B cell (primary cell): Measurements from ENCODE around the gene SAMD7. TPM values are rescaled to one million over a fixed set of nuclear protein-coding genes. Genes with fewer than 3 reads are reported as not detected.

ENCODE experiments used
- ATAC-seq: fragments of 200-7000 bp; cut with Tn5 transposase; one replicate; pipeline ENCODE4 v1.10.0; 2021; ENCODE audit warnings: low read depth, mild to moderate bottlenecking, moderate number of reproducible peaks, moderate library complexity
- CTCF ChIA-PET: fragments of 350-600 bp; sonication (Branson Sonifier 250); formaldehyde crosslinking; loops from one replicate; lab custom pipeline; 2021; ENCODE audit warnings: antibody characterized with exemption, inconsistent platforms; lab: Charles Lee
- POLR2A ChIA-PET: fragments of 350-600 bp; sonication (Branson Sonifier 250); formaldehyde crosslinking; loops from one replicate; lab custom pipeline; 2021; ENCODE audit warnings: antibody characterized with exemption; lab: Charles Lee
- DNase-seq: peaks from one replicate; pipeline ENCODE4 v3.0.0; 2013
- H2AFZ ChIP-seq: 2 replicates; pipeline ENCODE4 v1.6.1; 2012; ENCODE audit warnings: mild to moderate bottlenecking, low read depth, low read length; ENCODE audit not compliant: insufficient read depth, poor library complexity, severe bottlenecking
- H3K27ac ChIP-seq, 2 donors: 1 replicate in 1 of 2; 2 replicates in 1 of 2; pipeline ENCODE4 v1.5.1; 2012 to 2013; ENCODE audit warnings: low read length in 2 of 2, mild to moderate bottlenecking in 2 of 2, moderate library complexity in 1 of 2
- H3K27me3 ChIP-seq, 4 experiments: fragments of 200-600 bp in 1 of 4; sonication (generic) in 1 of 4; replicated peaks in 1 of 4; 1 replicate in 2 of 4; 2 replicates in 2 of 4; pipeline versions ENCODE4 v1.6.1 to v1.7.0; 2013 to 2016; ENCODE audit warnings: low read length in 3 of 4, mild to moderate bottlenecking in 2 of 4, mixed read lengths in 1 of 4, moderate library complexity in 1 of 4; ENCODE audit not compliant: insufficient read depth in 4 of 4, control insufficient read depth in 3 of 4; ENCODE audit errors: control extremely low read depth in 1 of 4
- H3K36me3 ChIP-seq, 2 experiments: replicated peaks in 1 of 2; 1 replicate in 1 of 2; 2 replicates in 1 of 2; pipeline versions ENCODE4 v1.6.1 to v1.7.1; 2013; ENCODE audit warnings: low read length in 1 of 2; ENCODE audit not compliant: insufficient read depth in 2 of 2, control insufficient read depth in 1 of 2; ENCODE audit errors: control extremely low read depth in 1 of 2, extremely low read depth in 1 of 2
- H3K4me1 ChIP-seq, 2 donors: fragments of 200-600 bp in 1 of 2; sonication (generic) in 1 of 2; 1 replicate in 1 of 2; 2 replicates in 1 of 2; pipeline versions ENCODE4 v1.5.1 to v1.6.1; 2013 to 2017; ENCODE audit warnings: low read length in 2 of 2; ENCODE audit not compliant: control insufficient read depth in 2 of 2, insufficient read depth in 2 of 2
- H3K4me2 ChIP-seq: replicated peaks from 2 replicates; pipeline ENCODE3; 2012; ENCODE audit warnings: mild to moderate bottlenecking, low read depth, low read length; ENCODE audit not compliant: poor library complexity, severe bottlenecking
- H3K4me3 ChIP-seq, 5 experiments: fragments of 200-600 bp in 1 of 5; sonication (generic) in 1 of 5; 1 replicate in 3 of 5; 2 replicates in 2 of 5; pipeline versions ENCODE4 v1.5.1 to v1.7.0; 2011 to 2016; ENCODE audit warnings: low read length in 4 of 5, mild to moderate bottlenecking in 4 of 5, low read depth in 2 of 5, control low read depth in 1 of 5, moderate library complexity in 1 of 5; ENCODE audit not compliant: insufficient read depth in 1 of 5; ENCODE audit errors: control extremely low read depth in 1 of 5, extremely low read depth in 1 of 5
- H3K79me2 ChIP-seq: fragments of 200-600 bp; sonication (generic); one replicate; pipeline ENCODE4 v1.6.0; 2016; ENCODE audit warnings: low read length; ENCODE audit not compliant: control insufficient read depth, insufficient read depth
- H3K9ac ChIP-seq: fragments of 200-600 bp; sonication (generic); 2 replicates; pipeline ENCODE4 v1.6.1; 2017; ENCODE audit warnings: mild to moderate bottlenecking, low read length, moderate library complexity
- H3K9me3 ChIP-seq, 3 donors: one replicate each; pipeline versions ENCODE4 v1.6.1 to v1.7.1; 2013; ENCODE audit warnings: low read length in 2 of 3; ENCODE audit not compliant: control insufficient read depth in 2 of 3, insufficient read depth in 1 of 3; ENCODE audit errors: control extremely low read depth in 1 of 3
- H4K20me1 ChIP-seq: 2 replicates; pipeline ENCODE4 v1.6.0; 2012; ENCODE audit warnings: mild to moderate bottlenecking, low read length; ENCODE audit not compliant: insufficient read depth, control insufficient read depth, poor library complexity, severe bottlenecking
- H3K27ac Mint-ChIP-seq: one replicate; pipeline ENCODE4 v1.8.0; 2021; ENCODE audit warnings: mixed read lengths
- H3K27me3 Mint-ChIP-seq: one replicate; pipeline ENCODE4 v1.8.0; 2021; ENCODE audit warnings: mixed read lengths
- H3K4me1 Mint-ChIP-seq: one replicate; pipeline ENCODE4 v1.8.0; 2021; ENCODE audit warnings: mixed read lengths
- H3K4me3 Mint-ChIP-seq: one replicate; pipeline ENCODE4 v1.8.0; 2021; ENCODE audit warnings: mixed read lengths
- H3K9me3 Mint-ChIP-seq: one replicate; pipeline ENCODE4 v1.8.0; 2022; ENCODE audit warnings: mixed read lengths; ENCODE audit not compliant: insufficient read depth
- EZH2 ChIP-seq: IDR thresholded peaks from 2 replicates; pipeline ENCODE4 v1.6.1; 2012; ENCODE audit warnings: borderline replicate concordance, low read depth, mild to moderate bottlenecking, moderate library complexity, low read length; ENCODE audit not compliant: insufficient read depth, poor library complexity, severe bottlenecking
- WGBS: methylation state at CpG from one replicate; pipeline ENCODE4 v1.1.5; 2013; ENCODE audit warnings: missing lambda C conversion rate; ENCODE audit not compliant: insufficient coverage; 5-methylcytosine and 5-hydroxymethylcytosine counted together
- intact Hi-C: fragments of 100-400 bp; cut with micrococcal nuclease; formaldehyde crosslinking; loops from one replicate; pipeline ENCODE4 v1.10.0; 2022
- polyA plus RNA-seq: library from polyadenylated mRNA; depleted of rRNA; stranded (reverse); fragments of >200 nt; gene quantifications from 2 replicates; pipeline ENCODE4 v1.2.3, GENCODE V29; 2012
- total RNA-seq, 2 donors: library from RNA; stranded (reverse); fragments of 120-200 nt in 1 of 2; gene quantifications; 1 replicate in 1 of 2; 2 replicates in 1 of 2; pipeline versions ENCODE4 v1.2.3 to v1.2.4, GENCODE V29; 2013 to 2022
- TF ChIP-seq, protein P1 (sequence below): fragments of 200-600 bp; IDR thresholded peaks from one replicate; pipeline ENCODE4 v1.8.0; 2022; ENCODE audit warnings: antibody characterized with exemption, mild to moderate bottlenecking

The SAMD7 gene
- total and polyA plus RNA-seq, 2 donors (not counting 1 experiment from before 2014, with no cell fraction given) = not detected

DNA sequence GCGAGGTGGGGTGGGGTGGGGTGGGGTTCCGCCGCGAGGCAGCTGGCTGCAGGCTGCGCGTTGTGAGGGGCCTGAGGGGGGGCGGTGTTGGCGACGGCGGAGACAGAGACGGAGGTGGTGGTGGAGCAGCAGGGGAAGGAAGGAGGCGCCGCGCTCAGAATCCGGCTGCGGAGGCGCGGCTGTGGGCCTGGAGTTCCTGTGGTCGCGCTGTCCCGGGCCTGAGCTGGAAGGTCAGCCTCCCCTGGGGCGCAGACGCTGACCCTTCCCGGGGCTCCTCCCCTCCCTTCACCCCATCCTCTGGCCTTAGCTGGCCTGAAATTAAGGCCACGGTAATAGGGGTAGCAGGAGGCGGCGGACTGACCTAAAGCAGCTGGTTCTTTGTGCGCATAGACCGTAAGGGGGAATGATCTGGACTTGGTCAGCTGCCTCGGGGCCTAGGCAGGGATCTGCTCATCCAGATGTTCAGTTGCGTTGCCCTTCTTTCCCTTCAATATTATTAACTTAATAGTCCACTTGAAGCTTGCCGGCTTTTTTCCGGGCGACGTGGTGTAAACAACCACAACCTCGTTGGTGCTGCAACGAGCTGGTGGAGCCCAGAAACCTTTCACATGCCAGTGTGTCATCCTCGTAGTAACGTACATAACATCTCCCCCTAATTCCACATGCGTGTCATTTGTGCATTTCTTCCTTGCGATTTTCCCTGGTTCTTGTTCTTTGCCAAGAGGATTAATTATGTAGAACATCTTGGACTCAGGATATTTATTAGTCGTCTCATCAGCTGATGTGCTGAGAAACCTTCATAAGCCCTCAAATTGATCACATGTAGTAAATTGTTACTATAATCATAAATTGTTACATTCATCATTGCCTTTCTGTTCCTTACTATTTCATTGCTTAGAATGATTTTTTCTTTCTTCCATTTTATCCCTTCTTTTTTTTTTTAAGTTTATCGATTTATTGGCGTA is 55.9 kb downstream of the SAMD7 start:
- Histone ChIP-seq H3K4me1 (peaks cover 45 to 81% of the 10 kb centered on the region in 2 donors), H3K36me3 (peaks cover 2 to 12% of the 10 kb centered on the region in 2 experiments), H4K20me1 (peaks cover 8% of the 10 kb centered on the region), H3K27me3 (no peaks in the 10 kb centered on the region), H3K9ac (peak overlapping the region; percentile 94), H3K4me2 (peak overlapping the region; percentile 79), H3K79me2 (peaks cover 97% of the 10 kb centered on the region), H3K4me3 (peak overlapping the region; percentile 59 to 88 (median 79)), H3K27ac (peak overlapping the region; percentile 98 to 99), H3K9me3 (no peaks in the 10 kb centered on the region), H2AFZ (peak overlapping the region; percentile 90)
- POLR2A ChIA-PET = interaction anchor here (0.5 to 5.9 kb wide), 18 partner anchors 11 to 203 kb away, joined by 3 to 95 read pairs (median 5); partner anchors contain the start of genes LRRC34, LRRIQ4, MYNN and TERC
- peak overlapping the region; percentile 95 for H3K27ac Mint-ChIP-seq
- no peaks in the 10 kb centered on the region for H3K27me3 Mint-ChIP-seq
- H3K9me3 Mint-ChIP-seq = peaks cover 6% of the 10 kb centered on the region
- H3K4me3 Mint-ChIP-seq = peak overlapping the region; percentile 90
- ATAC-seq (peak; percentile 63), DNase-seq (no peak)
- CTCF ChIA-PET = interaction anchor here (0.6 to 8.4 kb wide), 23 partner anchors 10 to 206 kb away, joined by 3 to 181 read pairs (median 4); partner anchors contain the start of genes ACTRT3, LRRC34, LRRIQ4 and MYNN
- peaks cover 81% of the 10 kb centered on the region for H3K4me1 Mint-ChIP-seq
- intact Hi-C loops = loop anchor here (1.0 to 5.0 kb wide), 7 partner anchors 22 to 202 kb away; partner anchors contain the start of genes MYNN and TERC
- WGBS = 0% methylated on average over 22 of the region's 44 CpGs
- TF ChIP-seq, protein P1, sequence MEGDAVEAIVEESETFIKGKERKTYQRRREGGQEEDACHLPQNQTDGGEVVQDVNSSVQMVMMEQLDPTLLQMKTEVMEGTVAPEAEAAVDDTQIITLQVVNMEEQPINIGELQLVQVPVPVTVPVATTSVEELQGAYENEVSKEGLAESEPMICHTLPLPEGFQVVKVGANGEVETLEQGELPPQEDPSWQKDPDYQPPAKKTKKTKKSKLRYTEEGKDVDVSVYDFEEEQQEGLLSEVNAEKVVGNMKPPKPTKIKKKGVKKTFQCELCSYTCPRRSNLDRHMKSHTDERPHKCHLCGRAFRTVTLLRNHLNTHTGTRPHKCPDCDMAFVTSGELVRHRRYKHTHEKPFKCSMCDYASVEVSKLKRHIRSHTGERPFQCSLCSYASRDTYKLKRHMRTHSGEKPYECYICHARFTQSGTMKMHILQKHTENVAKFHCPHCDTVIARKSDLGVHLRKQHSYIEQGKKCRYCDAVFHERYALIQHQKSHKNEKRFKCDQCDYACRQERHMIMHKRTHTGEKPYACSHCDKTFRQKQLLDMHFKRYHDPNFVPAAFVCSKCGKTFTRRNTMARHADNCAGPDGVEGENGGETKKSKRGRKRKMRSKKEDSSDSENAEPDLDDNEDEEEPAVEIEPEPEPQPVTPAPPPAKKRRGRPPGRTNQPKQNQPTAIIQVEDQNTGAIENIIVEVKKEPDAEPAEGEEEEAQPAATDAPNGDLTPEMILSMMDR = no peak
- TF ChIP-seq EZH2 = no peak
